Upper lobe of left lung (tissue), 6 donors: ENCODE results near the gene SAFB. TPM values are rescaled to one million over a fixed set of nuclear protein-coding genes. Genes with fewer than 3 reads are reported as not detected.

Experiments
- ATAC-seq, 2 donors: fragments of 200-7000 bp; cut with Tn5 transposase; one replicate each; pipeline ENCODE4 v1.9.1; 2022; ENCODE audit warnings: mild to moderate bottlenecking in 2 of 2, moderate library complexity in 2 of 2; ENCODE audit not compliant: low FRiP score in 2 of 2
- DNase-seq, 2 donors: peaks; one replicate each; pipeline ENCODE4 v3.0.0-alpha.2; 2019 to 2020
- H3K27ac ChIP-seq, 4 donors: fragments of 200-600 bp; sonication (generic); one replicate each; pipeline ENCODE4 v1.5.1; 2016 to 2019
- H3K27me3 ChIP-seq, 4 donors: fragments of 200-600 bp; sonication (generic); one replicate each; pipeline ENCODE4 v1.5.1; 2017 to 2019
- H3K36me3 ChIP-seq, 4 donors: fragments of 200-600 bp; sonication (generic); one replicate each; pipeline ENCODE4 v1.5.1; 2016 to 2019
- H3K4me1 ChIP-seq, 4 donors: fragments of 200-600 bp; sonication (generic); one replicate each; pipeline ENCODE4 v1.5.1; 2018 to 2019
- H3K4me3 ChIP-seq, 4 donors: fragments of 200-600 bp; sonication (generic); one replicate each; pipeline ENCODE4 v1.5.1; 2017 to 2019; ENCODE audit warnings: mild to moderate bottlenecking in 2 of 4, moderate library complexity in 1 of 4
- H3K9me3 ChIP-seq, 4 donors: fragments of 200-600 bp; sonication (generic); one replicate each; pipeline ENCODE4 v1.5.1; 2018 to 2019
- EP300 ChIP-seq, 4 donors: sonication (generic); formaldehyde crosslinking; IDR thresholded peaks; one replicate each; pipeline ENCODE4 v1.5.1; 2017; ENCODE audit warnings: antibody characterized with exemption in 4 of 4, control low read depth in 2 of 4
- POLR2A ChIP-seq, 4 donors: fragments of 450-650 bp; IDR thresholded peaks; one replicate each; pipeline ENCODE4 v1.5.1; 2016 to 2017; ENCODE audit warnings: antibody characterized with exemption in 4 of 4, mild to moderate bottlenecking in 2 of 4
- POLR2AphosphoS5 ChIP-seq, 2 donors: sonication (generic); formaldehyde crosslinking; IDR thresholded peaks; one replicate each; pipeline ENCODE4 v1.5.1; 2017; ENCODE audit warnings: antibody characterized with exemption in 2 of 2
- WGBS, 2 donors: methylation state at CpG; one replicate each; pipeline ENCODE4 v1.1.5; 2017 to 2018; 5-methylcytosine and 5-hydroxymethylcytosine counted together
- total RNA-seq, 6 donors: library from RNA; depleted of rRNA in 4 of 6; stranded (reverse); fragments of >200 nt in 4 of 6; gene quantifications; one replicate each; pipeline versions ENCODE4 v1.1.0 to v1.2.1, GENCODE V29; 2016 to 2021
- TF ChIP-seq, protein P1 (sequence below), 6 experiments: fragments of 450-650 bp in 4 of 6; fragments of 200-600 bp in 2 of 6; sonication (generic) in 2 of 6; IDR thresholded peaks; one replicate each; pipeline ENCODE4 v1.5.1; 2016 to 2019; ENCODE audit warnings: antibody characterized with exemption in 6 of 6
- donor health status: DM: no; HTN: no; CAD: no; lungs with moderate emphysema.
- donor health status: DM: no; HTN: yes; CAD: no; lungs with severe emphysema.

Gene SAFB
- total RNA-seq, 6 donors from 2014 or later = 66.4 to 524 (median 113) TPM

DNA sequence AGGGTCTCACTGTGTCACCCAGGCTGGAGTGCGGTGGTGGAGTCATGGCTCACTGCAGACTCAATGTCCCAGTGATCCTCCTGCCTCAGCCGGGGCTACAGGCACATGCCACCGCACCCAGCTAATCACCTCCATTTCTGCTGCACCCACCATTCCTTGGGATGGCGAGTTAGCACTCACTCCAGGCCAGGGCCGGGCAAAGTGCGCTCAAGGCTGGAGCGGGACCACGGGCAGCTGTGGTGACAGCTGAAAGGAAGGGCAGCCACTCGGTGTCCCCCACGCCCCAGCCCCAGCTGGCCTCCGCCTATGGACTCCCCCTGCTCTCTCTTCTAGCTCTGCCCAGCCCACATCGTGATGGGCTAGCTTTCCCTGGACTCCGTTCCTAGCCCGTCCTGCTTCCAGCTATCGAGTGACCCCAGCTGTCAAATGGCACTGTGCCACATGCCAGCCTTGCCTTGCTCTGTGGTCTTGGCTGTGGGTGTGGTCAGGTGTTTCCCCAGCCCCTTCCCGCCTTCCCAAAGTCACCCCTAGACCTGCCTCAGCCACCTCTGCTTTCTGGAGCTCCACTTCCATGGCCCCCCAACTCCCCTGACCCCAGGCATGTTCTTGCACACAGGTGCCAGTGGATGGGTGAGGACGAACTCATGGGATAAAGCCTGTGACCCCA, 53.4 kb downstream of the SAFB start:
- Histone ChIP-seq H3K27me3 (no peaks in the 10 kb centered on the region), H3K27ac (no peak overlapping the region), H3K4me1 (peaks cover 12 to 17% (median 14%) of the 10 kb centered on the region in 4 donors), H3K36me3 (peaks cover 0 to 9% (median 6%) of the 10 kb centered on the region in 4 donors), H3K4me3 (no peak overlapping the region), H3K9me3 (no peaks in the 10 kb centered on the region)
- 85 to 92% methylated on average over 11 to 17 of the region's 17 CpGs for WGBS, 2 donors
- TF ChIP-seq POLR2A (IDR thresholded peaks at IDR 0.05) (no peak), EP300 (IDR thresholded peaks at IDR 0.05) (no peak)
- TF ChIP-seq, protein P1, sequence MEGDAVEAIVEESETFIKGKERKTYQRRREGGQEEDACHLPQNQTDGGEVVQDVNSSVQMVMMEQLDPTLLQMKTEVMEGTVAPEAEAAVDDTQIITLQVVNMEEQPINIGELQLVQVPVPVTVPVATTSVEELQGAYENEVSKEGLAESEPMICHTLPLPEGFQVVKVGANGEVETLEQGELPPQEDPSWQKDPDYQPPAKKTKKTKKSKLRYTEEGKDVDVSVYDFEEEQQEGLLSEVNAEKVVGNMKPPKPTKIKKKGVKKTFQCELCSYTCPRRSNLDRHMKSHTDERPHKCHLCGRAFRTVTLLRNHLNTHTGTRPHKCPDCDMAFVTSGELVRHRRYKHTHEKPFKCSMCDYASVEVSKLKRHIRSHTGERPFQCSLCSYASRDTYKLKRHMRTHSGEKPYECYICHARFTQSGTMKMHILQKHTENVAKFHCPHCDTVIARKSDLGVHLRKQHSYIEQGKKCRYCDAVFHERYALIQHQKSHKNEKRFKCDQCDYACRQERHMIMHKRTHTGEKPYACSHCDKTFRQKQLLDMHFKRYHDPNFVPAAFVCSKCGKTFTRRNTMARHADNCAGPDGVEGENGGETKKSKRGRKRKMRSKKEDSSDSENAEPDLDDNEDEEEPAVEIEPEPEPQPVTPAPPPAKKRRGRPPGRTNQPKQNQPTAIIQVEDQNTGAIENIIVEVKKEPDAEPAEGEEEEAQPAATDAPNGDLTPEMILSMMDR (IDR thresholded peaks at IDR 0.05) = no peak
- ATAC-seq = no peak
- peak in 1 of 2 donors; percentile 75 for DNase-seq

DNA sequence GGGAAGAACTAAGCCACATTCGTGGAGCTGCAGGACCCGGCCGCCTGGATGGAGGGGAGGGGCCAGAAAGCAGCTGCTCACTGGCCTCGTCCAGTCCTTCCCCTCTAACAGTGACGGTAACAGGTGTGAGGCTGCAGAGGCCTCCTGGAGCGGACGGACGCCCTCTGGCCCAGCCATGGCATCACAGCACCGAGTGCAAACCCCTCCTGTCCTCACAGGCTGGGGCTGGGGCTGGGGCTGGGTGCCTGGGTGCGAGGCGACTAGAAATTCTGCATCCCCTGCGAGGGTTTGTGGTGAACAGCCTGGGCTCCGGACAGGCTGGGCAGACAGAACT, 53.9 kb downstream of the SAFB start:
- TF ChIP-seq POLR2AphosphoS5 (IDR thresholded peaks at IDR 0.05) (no peak), POLR2A (IDR thresholded peaks at IDR 0.05) (no peak), EP300 (IDR thresholded peaks at IDR 0.05) (no peak)
- TF ChIP-seq, protein P1 (IDR thresholded peaks at IDR 0.05) = no peak
- no peaks in the 10 kb centered on the region for H3K9me3 ChIP-seq
- WGBS, 2 donors = 85 to 89% methylated on average over 8 to 12 of the region's 13 CpGs
- H3K4me3 ChIP-seq = no peak overlapping the region
- ATAC-seq (no peak), DNase-seq (peak in 1 of 2 donors; percentile 71)
- peaks cover 14 to 20% (median 17%) of the 10 kb centered on the region in 4 donors for H3K4me1 ChIP-seq
- no peaks in the 10 kb centered on the region for H3K27me3 ChIP-seq
- peaks cover 0 to 7% (median 4%) of the 10 kb centered on the region in 4 donors for H3K36me3 ChIP-seq
- H3K27ac ChIP-seq = no peak overlapping the region

GRCh38 chr19:5677136-5677535, 54.3 kb downstream of the SAFB start:
- DNase-seq (peak in 1 of 2 donors; percentile 44), ATAC-seq (no peak)
- peaks cover 0 to 5% (median 1%) of the 10 kb centered on the region in 4 donors for H3K36me3 ChIP-seq
- 84 to 91% methylated on average over 4 to 10 of the region's 10 CpGs for WGBS, 2 donors
- no peaks in the 10 kb centered on the region for H3K27me3 ChIP-seq
- H3K4me3 ChIP-seq = no peak overlapping the region
- H3K4me1 ChIP-seq = peaks cover 14 to 20% (median 17%) of the 10 kb centered on the region in 4 donors
- no peak for TF ChIP-seq POLR2A (IDR thresholded peaks at IDR 0.05)
- no peak for TF ChIP-seq POLR2AphosphoS5 (IDR thresholded peaks at IDR 0.05)
- TF ChIP-seq, protein P1 (IDR thresholded peaks at IDR 0.05) = no peak
- TF ChIP-seq EP300 (IDR thresholded peaks at IDR 0.05) = no peak
- no peaks in the 10 kb centered on the region for H3K9me3 ChIP-seq
- no peak overlapping the region for H3K27ac ChIP-seq

- peaks cover 0 to 5% (median 0%) of the 10 kb centered on the region in 4 donors for H3K36me3 ChIP-seq
- ATAC-seq (no peak), DNase-seq (peak in 1 of 2 donors; percentile 47)
- WGBS, 2 donors = 90 to 91% methylated on average over 5 to 9 of the region's 9 CpGs
- H3K27me3 ChIP-seq = no peaks in the 10 kb centered on the region
- TF ChIP-seq POLR2AphosphoS5 (IDR thresholded peaks at IDR 0.05) (no peak), EP300 (IDR thresholded peaks at IDR 0.05) (no peak), POLR2A (IDR thresholded peaks at IDR 0.05) (no peak)
- TF ChIP-seq, protein P1 (IDR thresholded peaks at IDR 0.05) = no peak
- no peak overlapping the region for H3K4me3 ChIP-seq
- H3K27ac ChIP-seq = no peak overlapping the region
- H3K9me3 ChIP-seq = no peaks in the 10 kb centered on the region
- H3K4me1 ChIP-seq = peaks cover 14 to 20% (median 17%) of the 10 kb centered on the region in 4 donors
These were observed 54.7 kb downstream of the SAFB start for GRCh38 chr19:5677580-5677979.
